GM12872 (cell line): ENCODE data around the gene OR4K13.

Source experiments
- CTCF ChIP-seq: IDR thresholded peaks from 3 replicates; pipeline ENCODE4 v1.5.1; 2011; ENCODE audit warnings: low read depth, mild to moderate bottlenecking, low read length, moderate library complexity; ENCODE audit not compliant: insufficient read depth

Gene OR4K13

GRCh38 chr14:20035938-20036337, at the start of gene OR4K13:
Gene OR4K13 (minus strand): TSS chr14:20036038. CDS start chr14:20034758, 1,280 bp downstream.
- TF ChIP-seq CTCF: no peak

GRCh38 chr14:20059745-20060144, 23.9 kb upstream of the OR4K13 start, which contains the start of gene OR4L1:
Gene OR4L1 (plus strand): TSS chr14:20060045. CDS start chr14:20060045, 0 bp downstream.
- TF ChIP-seq CTCF: no peak

GRCh38 chr14:20048202-20048601, 12.4 kb upstream of the OR4K13 start:
- TF ChIP-seq CTCF: no peak

- no peak for TF ChIP-seq CTCF
Observed at GRCh38 chr14:20044243-20044642, 8.4 kb upstream of the OR4K13 start.

- no peak for TF ChIP-seq CTCF
Observed at GRCh38 chr14:20035449-20035848, 389 bp downstream of the OR4K13 start.

GRCh38 chr14:20031058-20031457, 4.8 kb downstream of the OR4K13 start:
- TF ChIP-seq CTCF: no peak

GRCh38 chr14:20019257-20019865, 16.5 kb downstream of the OR4K13 start, which contains the start of gene OR4K14:
Gene OR4K14 (minus strand): TSS chr14:20019307. CDS start chr14:20015193, 4,114 bp downstream.
- TF ChIP-seq CTCF: no peak
